Neural progenitor cell (in vitro differentiated cells): ENCODE data around the gene GFPT2. TPM values are rescaled to one million over a fixed set of nuclear protein-coding genes. Genes with fewer than 3 reads are reported as not detected.

Source experiments
- DNase-seq: peaks from one replicate; pipeline ENCODE4 v3.0.0-alpha.2; 2016; ENCODE audit warnings: low spot score
- H2AFZ ChIP-seq: fragments of 200-600 bp; sonication (generic); replicated peaks from 2 replicates; pipeline ENCODE4 v1.6.1; 2016; ENCODE audit warnings: antibody characterized with exemption
- H3F3A ChIP-seq: fragments of 200-600 bp; sonication (generic); 2 replicates; pipeline ENCODE4 v1.6.1; 2016; ENCODE audit warnings: antibody characterized with exemption, low read depth
- H3K27ac ChIP-seq: fragments of 200-600 bp; sonication (generic); 2 replicates; pipeline ENCODE4 v1.5.1; 2016; ENCODE audit warnings: mild to moderate bottlenecking
- H3K27me3 ChIP-seq: fragments of 200-600 bp; sonication (generic); 2 replicates; pipeline ENCODE4 v1.6.1; 2016; ENCODE audit warnings: mild to moderate bottlenecking, moderate library complexity
- H3K36me3 ChIP-seq: fragments of 200-600 bp; sonication (generic); 2 replicates; pipeline ENCODE4 v1.5.1; 2016
- H3K4me1 ChIP-seq: fragments of 200-600 bp; sonication (generic); 2 replicates; pipeline ENCODE4 v1.6.1; 2016; ENCODE audit warnings: mixed run types
- H3K4me2 ChIP-seq: fragments of 200-600 bp; sonication (generic); 2 replicates; pipeline ENCODE4 v1.6.1; 2016
- H3K4me3 ChIP-seq: fragments of 200-600 bp; sonication (generic); 2 replicates; pipeline ENCODE4 v1.5.1; 2016
- H3K79me2 ChIP-seq: fragments of 200-600 bp; sonication (generic); 2 replicates; pipeline ENCODE4 v1.6.1; 2016; ENCODE audit warnings: low read depth
- H3K9ac ChIP-seq: fragments of 200-600 bp; sonication (generic); 2 replicates; pipeline ENCODE4 v1.6.1; 2016
- H3K9me3 ChIP-seq: fragments of 200-600 bp; sonication (generic); 2 replicates; pipeline ENCODE4 v1.5.1; 2016; ENCODE audit warnings: low read depth
- H4K20me1 ChIP-seq: fragments of 200-600 bp; sonication (generic); 2 replicates; pipeline ENCODE4 v1.6.1; 2016; ENCODE audit warnings: low read depth
- H3K27ac Mint-ChIP-seq: 3 replicates; pipeline ENCODE4 v1.8.0; 2021; ENCODE audit warnings: mixed read lengths
- H3K27me3 Mint-ChIP-seq: 2 replicates; pipeline ENCODE4 v1.8.0; 2022; ENCODE audit warnings: low read depth, mild to moderate bottlenecking, inconsistent platforms, moderate library complexity, mixed read lengths; ENCODE audit not compliant: insufficient read depth
- H3K36me3 Mint-ChIP-seq: 3 replicates; pipeline ENCODE4 v1.8.0; 2021; ENCODE audit warnings: mixed read lengths
- H3K4me1 Mint-ChIP-seq: 3 replicates; pipeline ENCODE4 v1.8.0; 2021; ENCODE audit warnings: mixed read lengths
- H3K4me3 Mint-ChIP-seq: 3 replicates; pipeline ENCODE4 v1.8.0; 2021; ENCODE audit warnings: mild to moderate bottlenecking, moderate library complexity, mixed read lengths
- H3K9me3 Mint-ChIP-seq: 3 replicates; pipeline ENCODE4 v1.8.0; 2020; ENCODE audit warnings: mixed read lengths
- EZH2 ChIP-seq: fragments of 200-600 bp; sonication (generic); IDR thresholded peaks from 2 replicates; pipeline ENCODE4 v1.6.1; 2017; ENCODE audit warnings: antibody characterized with exemption, mild to moderate bottlenecking, moderate library complexity
- EZH2phosphoT487 ChIP-seq: fragments of 200-600 bp; sonication (generic); IDR thresholded peaks from 2 replicates; pipeline ENCODE4 v1.6.1; 2017; ENCODE audit warnings: antibody characterized with exemption
- total RNA-seq: library from RNA; depleted of rRNA; stranded (reverse); fragments of >200 nt; gene quantifications from 2 replicates; pipeline ENCODE4 v1.2.3, GENCODE V29; 2015; ENCODE audit warnings: low replicate concordance
- TF ChIP-seq, protein P1 (sequence below): fragments of 200-600 bp; sonication (generic); IDR thresholded peaks from 2 replicates; pipeline ENCODE4 v1.5.1; 2017; ENCODE audit warnings: antibody characterized with exemption, mild to moderate bottlenecking

The GFPT2 gene
- total RNA-seq, 1 donor from 2014 or later = 18.9 TPM

DNA sequence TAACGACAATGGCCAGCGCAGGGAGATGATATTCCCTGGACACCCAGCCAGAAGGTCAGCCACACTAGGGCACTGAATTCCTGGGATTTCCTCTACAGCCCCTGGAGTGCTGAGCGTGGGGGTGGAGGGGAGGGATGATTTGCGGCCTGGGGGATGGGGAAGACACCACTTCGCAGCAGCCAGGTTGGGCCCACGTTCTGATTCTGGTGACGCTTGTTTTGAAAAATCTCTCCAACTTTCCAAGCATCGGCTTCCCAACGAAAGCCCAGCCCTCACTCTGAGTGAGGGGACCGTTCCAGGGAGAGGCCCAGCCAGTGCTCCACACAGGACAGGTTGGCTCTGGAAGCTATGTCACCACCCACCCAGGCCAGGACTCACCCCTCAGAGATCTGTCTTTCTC, 5.4 kb downstream of the GFPT2 start:
- H3K9ac ChIP-seq = no peak overlapping the region
- H3K4me3 ChIP-seq = no peak overlapping the region
- H3K4me2 ChIP-seq = no peak overlapping the region
- Mint-ChIP-seq H3K27ac (no peak overlapping the region), H3K36me3 (no peaks in the 10 kb centered on the region), H3K9me3 (no peaks in the 10 kb centered on the region), H3K4me3 (no peak overlapping the region), H3K4me1 (peaks cover 39% of the 10 kb centered on the region), H3K27me3 (peaks cover 8% of the 10 kb centered on the region)
- no peak overlapping the region for H2AFZ ChIP-seq
- no peak overlapping the region for H3K27ac ChIP-seq
- H3K79me2 ChIP-seq = peaks cover 47% of the 10 kb centered on the region
- H4K20me1 ChIP-seq = peaks cover 40% of the 10 kb centered on the region
- H3K36me3 ChIP-seq = no peaks in the 10 kb centered on the region
- H3K4me1 ChIP-seq = peaks cover 30% of the 10 kb centered on the region
- no peak for DNase-seq
- no peaks in the 10 kb centered on the region for H3K9me3 ChIP-seq
- H3F3A ChIP-seq = peaks cover 36% of the 10 kb centered on the region
- peaks cover 6% of the 10 kb centered on the region for H3K27me3 ChIP-seq
- TF ChIP-seq EZH2 (no peak), EZH2phosphoT487 (no peak)
- TF ChIP-seq, protein P1, sequence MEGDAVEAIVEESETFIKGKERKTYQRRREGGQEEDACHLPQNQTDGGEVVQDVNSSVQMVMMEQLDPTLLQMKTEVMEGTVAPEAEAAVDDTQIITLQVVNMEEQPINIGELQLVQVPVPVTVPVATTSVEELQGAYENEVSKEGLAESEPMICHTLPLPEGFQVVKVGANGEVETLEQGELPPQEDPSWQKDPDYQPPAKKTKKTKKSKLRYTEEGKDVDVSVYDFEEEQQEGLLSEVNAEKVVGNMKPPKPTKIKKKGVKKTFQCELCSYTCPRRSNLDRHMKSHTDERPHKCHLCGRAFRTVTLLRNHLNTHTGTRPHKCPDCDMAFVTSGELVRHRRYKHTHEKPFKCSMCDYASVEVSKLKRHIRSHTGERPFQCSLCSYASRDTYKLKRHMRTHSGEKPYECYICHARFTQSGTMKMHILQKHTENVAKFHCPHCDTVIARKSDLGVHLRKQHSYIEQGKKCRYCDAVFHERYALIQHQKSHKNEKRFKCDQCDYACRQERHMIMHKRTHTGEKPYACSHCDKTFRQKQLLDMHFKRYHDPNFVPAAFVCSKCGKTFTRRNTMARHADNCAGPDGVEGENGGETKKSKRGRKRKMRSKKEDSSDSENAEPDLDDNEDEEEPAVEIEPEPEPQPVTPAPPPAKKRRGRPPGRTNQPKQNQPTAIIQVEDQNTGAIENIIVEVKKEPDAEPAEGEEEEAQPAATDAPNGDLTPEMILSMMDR = no peak

DNA sequence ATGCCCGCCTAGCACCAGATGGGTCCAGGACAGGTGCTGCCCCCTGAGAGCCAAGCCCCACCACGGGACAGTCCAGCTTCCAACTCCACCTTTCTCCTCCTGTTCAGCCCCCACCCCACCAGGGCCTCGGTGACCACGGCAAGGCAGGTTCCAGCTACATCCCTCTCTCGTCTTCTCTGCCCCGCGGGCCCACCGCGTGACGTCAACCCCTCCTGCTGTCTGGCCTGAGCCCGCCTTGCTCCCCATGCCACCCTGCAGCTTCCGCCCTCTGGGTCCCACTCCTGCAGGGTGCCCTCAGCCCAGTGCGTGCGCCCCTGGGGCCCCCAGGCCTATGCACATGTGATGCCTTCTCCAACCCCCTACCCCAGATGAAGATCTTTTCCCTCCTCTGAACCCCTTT, 6.8 kb downstream of the GFPT2 start:
- Histone ChIP-seq H3K4me3 (no peak overlapping the region), H3K27ac (no peak overlapping the region), H3K9ac (no peak overlapping the region), H3K4me1 (peaks cover 24% of the 10 kb centered on the region), H3K4me2 (no peak overlapping the region), H3K27me3 (no peaks in the 10 kb centered on the region), H3K9me3 (no peaks in the 10 kb centered on the region), H4K20me1 (peaks cover 34% of the 10 kb centered on the region), H2AFZ (no peak overlapping the region), H3F3A (peaks cover 24% of the 10 kb centered on the region), H3K79me2 (peaks cover 52% of the 10 kb centered on the region), H3K36me3 (no peaks in the 10 kb centered on the region)
- no peaks in the 10 kb centered on the region for H3K36me3 Mint-ChIP-seq
- H3K27ac Mint-ChIP-seq = no peak overlapping the region
- H3K9me3 Mint-ChIP-seq = no peaks in the 10 kb centered on the region
- no peak for DNase-seq
- TF ChIP-seq, protein P1 = no peak
- TF ChIP-seq EZH2 (no peak), EZH2phosphoT487 (no peak)
- peaks cover 43% of the 10 kb centered on the region for H3K4me1 Mint-ChIP-seq
- no peak overlapping the region for H3K4me3 Mint-ChIP-seq
- H3K27me3 Mint-ChIP-seq = peaks cover 10% of the 10 kb centered on the region

DNA sequence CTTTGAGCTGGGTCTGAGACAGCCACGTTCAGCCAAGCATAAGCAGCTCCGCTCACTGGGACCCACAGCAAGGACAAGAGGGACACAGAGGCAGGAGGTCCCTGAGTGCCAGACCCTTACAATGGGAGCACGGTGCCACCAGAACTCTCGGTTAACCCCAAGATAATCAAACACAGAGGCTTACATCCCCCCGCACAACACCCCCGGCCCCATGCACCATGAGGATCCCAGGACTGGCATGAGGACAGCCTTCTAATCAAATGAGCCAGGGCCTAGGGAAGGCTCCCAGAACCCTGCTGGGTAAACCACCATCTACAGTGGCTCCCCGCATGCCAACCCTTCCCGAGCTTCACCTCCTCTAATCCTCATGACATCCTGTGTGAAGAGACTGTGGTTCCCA, 7.4 kb downstream of the GFPT2 start:
- Mint-ChIP-seq H3K4me3 (peak overlapping the region; percentile 18), H3K27ac (peak overlapping the region; percentile 81), H3K36me3 (no peaks in the 10 kb centered on the region), H3K4me1 (peaks cover 37% of the 10 kb centered on the region), H3K9me3 (no peaks in the 10 kb centered on the region), H3K27me3 (peaks cover 5% of the 10 kb centered on the region)
- Histone ChIP-seq H3K4me2 (no peak overlapping the region), H3K27ac (no peak overlapping the region), H3K36me3 (no peaks in the 10 kb centered on the region), H3K9me3 (no peaks in the 10 kb centered on the region), H3K9ac (no peak overlapping the region), H3K27me3 (no peaks in the 10 kb centered on the region), H3K79me2 (peaks cover 53% of the 10 kb centered on the region), H3K4me3 (no peak overlapping the region), H2AFZ (no peak overlapping the region), H3K4me1 (peaks cover 18% of the 10 kb centered on the region), H4K20me1 (peaks cover 28% of the 10 kb centered on the region), H3F3A (peaks cover 19% of the 10 kb centered on the region)
- TF ChIP-seq EZH2 (no peak), EZH2phosphoT487 (no peak)
- TF ChIP-seq, protein P1 = no peak
- no peak for DNase-seq
